Stimulated activated CD4-positive, alpha-beta T cell treated with anti-CD3 and anti-CD28 coated beads, TNF-alpha, amount 100 ng/mL, for 24 hours (primary cell): ENCODE measurements around the gene ELN.
"Not testable (repeated sequence)": the region's sequence is repeated elsewhere in the genome, so short reads cannot be mapped to it uniquely, and the experiment has no call there.

ENCODE experiments used
- DNase-seq, 3 experiments: peaks; one replicate each; pipeline ENCODE4 v3.0.0-alpha.2; 2020; ENCODE audit warnings: low read depth in 3 of 3

Gene ELN

DNA sequence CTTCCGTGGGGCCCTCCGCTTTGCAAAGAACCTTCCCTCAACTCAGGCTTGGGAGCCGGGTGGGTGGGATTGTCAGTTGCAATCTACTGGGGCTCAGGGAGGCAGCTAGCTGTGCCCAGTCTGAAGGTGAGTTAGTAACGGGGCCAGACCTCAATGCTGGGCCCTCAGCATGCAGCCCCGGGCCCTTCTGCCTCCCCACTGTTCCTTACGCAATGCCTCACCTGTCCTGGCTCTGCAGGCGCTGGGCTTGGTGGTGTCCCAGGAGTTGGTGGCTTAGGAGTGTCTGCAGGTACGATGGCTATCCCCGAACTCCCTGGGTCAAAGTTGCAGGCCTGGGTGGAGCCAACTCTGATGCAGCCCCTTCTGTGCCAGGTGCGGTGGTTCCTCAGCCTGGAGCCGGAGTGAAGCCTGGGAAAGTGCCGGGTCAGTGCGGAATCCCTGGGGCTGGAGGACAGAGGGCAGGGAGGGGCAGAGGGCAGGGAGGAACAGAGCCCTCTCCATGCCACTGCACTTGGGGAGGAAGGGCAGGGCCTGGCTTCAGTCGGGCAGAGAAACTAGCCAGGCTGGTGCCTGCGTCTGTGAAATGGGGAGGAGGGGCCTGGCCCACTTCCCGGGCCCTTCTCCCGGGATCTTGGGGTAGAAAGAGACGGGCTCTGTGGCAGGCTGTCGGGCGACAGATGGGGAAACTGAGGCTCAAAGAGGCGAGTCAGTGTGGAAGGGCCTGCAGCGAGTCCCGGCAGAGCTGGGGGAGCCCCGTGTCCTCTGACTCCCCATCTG, 15.0 kb downstream of the ELN start:
- DNase-seq, result no peak

- no peak for DNase-seq
Measured at GRCh38 chr7:74043523-74043951, 15.6 kb downstream of the ELN start.

- DNase-seq, result no peak
Measured at GRCh38 chr7:74044366-74045350, 16.7 kb downstream of the ELN start.

DNA sequence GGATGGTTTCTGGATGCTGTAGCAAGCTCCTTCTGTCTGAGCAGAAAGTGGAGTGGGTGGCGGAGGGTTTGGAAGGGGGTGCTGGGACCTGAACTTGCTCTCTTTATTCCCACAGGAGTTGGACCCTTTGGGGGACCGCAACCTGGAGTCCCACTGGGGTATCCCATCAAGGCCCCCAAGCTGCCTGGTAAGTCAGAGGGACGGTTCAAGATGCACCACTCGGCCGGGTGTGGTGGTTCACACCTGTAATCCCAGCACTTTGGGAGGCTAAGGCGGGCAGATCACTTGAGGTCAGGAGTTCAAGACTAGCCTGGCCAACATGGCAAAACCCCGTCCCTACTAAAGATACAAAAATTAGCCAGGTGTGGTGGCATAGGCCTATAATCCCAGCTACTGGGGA, 18.6 kb downstream of the ELN start:
- not testable (repeated sequence) for DNase-seq

GRCh38 chr7:74047804-74048380, 19.9 kb downstream of the ELN start:
- no peak for DNase-seq

- no peak for DNase-seq
Measured at GRCh38 chr7:74048999-74049599, 21.1 kb downstream of the ELN start.

GRCh38 chr7:74049997-74050798, 22.2 kb downstream of the ELN start:
- no peak for DNase-seq

DNA sequence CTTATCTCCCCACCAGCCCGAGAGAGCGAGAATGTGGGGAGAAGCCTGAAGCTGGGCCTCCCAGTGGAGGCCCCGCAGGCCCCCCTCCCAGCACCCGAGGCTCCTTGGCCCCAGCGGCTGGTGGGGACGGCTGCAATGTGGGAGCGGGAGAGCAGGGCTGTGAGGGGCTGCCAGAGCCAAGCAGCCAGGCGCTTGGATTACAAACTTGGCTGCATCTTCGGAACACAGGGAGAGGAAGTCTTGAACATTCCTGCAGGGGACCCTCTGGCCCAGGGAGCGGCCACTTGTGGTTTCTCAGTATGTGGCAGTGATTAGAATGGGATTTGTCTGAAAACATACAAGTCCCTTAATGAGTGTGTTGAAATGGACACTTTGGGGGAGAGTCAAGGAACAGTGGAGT, 23.2 kb downstream of the ELN start:
- DNase-seq, result no peak

- DNase-seq, result no peak
Measured at GRCh38 chr7:74051629-74052410, 23.8 kb downstream of the ELN start.

DNA sequence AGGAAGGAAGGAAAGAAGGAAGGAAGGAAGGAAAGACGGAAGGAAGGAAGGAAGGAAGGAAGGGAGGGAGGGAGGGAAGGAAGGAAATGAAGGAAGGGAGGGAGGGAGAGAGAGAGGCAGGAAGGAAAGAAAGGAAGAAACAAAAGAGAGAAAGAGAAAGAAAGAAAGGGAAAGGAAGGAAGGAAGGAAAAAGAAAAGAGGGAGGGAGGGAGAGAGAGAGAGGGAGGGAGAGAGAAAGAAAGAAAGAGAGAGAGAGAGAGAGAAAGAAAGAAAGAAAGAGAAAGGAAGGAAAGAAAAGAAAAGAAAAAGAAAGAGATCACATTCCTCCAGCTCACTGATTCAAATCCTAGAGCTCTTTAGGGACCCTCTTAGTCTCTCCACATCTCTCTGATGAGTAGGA, 24.7 kb downstream of the ELN start:
- no peak for DNase-seq

GRCh38 chr7:74053589-74054186, 25.7 kb downstream of the ELN start:
- no peak for DNase-seq

DNA sequence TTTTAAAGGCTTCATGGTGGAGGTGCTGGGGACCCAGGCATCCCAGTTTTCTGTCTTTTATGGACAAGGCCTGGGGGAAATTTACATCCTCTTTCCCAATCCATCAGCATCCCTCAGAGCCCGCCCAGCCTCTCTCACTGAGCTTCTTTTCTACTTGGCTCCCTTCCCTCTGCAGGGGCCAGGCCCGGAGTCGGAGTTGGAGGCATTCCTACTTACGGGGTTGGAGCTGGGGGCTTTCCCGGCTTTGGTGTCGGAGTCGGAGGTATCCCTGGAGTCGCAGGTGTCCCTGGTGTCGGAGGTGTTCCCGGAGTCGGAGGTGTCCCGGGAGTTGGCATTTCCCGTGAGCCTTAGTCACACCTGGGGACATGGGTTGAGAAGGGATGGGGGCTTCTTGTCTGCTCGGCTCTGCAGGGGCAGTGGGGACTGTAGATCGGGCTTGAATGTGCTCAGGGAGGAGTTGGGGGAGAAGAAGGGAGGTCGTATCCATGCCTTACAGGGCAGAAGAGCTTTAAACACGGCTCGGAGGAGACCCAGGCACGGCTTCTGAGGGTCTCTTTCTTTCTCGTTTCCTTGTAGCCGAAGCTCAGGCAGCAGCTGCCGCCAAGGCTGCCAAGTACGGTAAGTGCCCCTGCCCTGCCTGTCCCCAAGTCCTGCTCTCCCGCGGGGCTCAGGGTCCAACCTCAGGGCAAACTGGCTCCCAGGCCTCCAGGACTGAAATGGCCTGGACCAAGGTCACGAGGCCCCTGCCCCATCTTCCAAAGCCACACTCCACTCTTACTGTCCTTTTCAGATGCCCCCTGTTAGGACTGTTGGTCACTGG, 28.3 kb downstream of the ELN start:
- DNase-seq, result no peak

DNA sequence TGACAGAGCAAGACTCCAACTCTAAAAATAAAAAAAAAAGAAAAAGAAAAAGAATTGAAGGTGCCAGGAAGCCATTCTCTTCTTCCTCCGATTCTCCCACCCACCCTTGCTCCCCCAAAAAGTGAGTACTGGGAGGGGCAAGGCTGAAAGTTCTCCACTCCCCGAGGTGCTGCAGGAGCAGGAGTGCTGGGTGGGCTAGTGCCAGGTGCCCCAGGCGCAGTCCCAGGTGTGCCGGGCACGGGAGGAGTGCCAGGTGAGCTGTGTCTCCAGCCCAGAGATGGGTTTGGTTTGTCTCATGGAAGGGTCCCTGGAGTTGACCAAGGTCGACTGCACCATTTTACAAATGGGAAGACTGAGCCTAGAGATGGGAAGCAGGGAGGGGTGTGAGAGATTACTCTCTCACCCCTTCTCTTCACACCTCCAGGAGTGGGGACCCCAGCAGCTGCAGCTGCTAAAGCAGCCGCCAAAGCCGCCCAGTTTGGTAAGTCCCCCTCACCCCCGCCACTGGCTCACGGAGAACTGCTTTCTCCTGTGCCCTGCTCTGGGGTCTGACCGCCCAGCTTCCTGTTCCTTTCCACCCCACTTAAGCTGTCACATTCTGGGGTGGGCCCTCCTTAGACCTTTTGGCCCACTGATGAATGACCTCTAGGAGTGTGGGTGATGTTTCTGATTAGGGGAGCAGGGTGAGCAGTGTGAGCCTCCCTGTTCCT, 29.4 kb downstream of the ELN start:
- DNase-seq, result no peak

DNA sequence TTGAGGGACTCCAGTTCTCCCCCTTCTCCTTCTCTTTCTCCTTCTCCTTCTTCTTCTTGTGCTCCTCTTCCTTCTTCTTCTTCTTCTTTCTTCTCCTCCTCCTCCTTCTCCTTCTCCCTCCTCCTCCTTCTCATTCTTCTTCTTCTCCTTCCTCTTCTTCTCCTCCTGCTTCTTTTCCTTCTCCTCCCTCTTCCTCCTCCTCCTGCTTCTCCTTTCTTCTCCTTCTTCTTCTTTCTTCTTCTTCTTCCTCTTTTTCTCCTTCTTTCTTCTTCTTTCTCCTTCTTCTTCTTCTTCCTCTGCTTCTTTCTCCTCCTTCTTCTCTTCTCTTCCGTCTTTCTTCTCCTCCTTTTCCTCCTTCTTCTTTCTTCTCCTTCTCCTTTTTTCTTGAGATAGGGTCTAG, 30.0 kb downstream of the ELN start:
- no peak for DNase-seq

DNA sequence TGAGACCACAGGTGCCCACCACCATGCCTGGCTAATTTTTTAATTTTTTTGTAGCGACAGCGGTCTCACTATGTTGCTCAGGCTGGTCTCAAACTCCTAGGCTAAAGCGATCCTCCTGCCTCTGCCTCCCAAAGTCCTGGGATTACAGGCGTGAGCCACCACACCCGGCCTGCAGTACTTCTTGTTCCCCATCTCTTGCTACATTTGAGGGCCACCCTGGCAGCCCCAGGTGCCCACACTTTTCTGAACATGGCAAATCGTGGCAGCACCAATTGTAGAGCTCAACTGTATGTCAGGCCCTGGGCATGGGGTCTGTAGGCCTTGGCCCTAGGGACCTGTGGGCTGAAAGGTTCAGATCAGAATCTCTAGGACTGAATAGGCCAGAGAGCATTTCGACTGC, 30.5 kb downstream of the ELN start:
- no peak for DNase-seq

GRCh38 chr7:74059037-74059436, 31.1 kb downstream of the ELN start:
- DNase-seq, result no peak

GRCh38 chr7:74059681-74060588, 32.0 kb downstream of the ELN start:
- DNase-seq, result no peak
